ENCODE results near the gene OTOA.

OTOA gene

DNA sequence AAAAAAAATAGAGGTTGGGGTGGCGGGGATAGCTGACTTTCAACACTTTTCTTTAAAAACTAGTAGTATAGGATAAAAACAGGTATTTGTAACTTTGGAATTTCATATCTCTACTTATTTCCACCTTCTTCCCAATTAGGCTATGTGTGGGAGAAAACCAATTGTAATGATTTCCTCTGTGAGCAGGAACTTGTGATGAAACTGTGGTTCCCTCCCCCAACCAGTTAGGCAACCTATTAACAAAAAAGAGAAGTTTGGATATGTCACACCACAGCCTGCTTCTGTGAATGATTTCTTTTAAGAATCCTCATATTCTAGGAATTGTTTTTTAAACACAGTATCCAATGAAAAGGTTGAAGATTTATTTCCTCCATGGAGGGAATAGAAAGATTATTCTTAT lies 13.2 kb upstream of the OTOA start:
- H3K4me3 ChIP-seq (ENCODE audit: low read depth, low read length), result no peak overlapping the region
- no peak for DNase-seq (ENCODE audit: low read depth)
- TF ChIP-seq, protein P1, sequence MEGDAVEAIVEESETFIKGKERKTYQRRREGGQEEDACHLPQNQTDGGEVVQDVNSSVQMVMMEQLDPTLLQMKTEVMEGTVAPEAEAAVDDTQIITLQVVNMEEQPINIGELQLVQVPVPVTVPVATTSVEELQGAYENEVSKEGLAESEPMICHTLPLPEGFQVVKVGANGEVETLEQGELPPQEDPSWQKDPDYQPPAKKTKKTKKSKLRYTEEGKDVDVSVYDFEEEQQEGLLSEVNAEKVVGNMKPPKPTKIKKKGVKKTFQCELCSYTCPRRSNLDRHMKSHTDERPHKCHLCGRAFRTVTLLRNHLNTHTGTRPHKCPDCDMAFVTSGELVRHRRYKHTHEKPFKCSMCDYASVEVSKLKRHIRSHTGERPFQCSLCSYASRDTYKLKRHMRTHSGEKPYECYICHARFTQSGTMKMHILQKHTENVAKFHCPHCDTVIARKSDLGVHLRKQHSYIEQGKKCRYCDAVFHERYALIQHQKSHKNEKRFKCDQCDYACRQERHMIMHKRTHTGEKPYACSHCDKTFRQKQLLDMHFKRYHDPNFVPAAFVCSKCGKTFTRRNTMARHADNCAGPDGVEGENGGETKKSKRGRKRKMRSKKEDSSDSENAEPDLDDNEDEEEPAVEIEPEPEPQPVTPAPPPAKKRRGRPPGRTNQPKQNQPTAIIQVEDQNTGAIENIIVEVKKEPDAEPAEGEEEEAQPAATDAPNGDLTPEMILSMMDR (IDR thresholded peaks at IDR 0.05; ENCODE audit: low read depth, low read length, missing control alignments), result no peak

DNA sequence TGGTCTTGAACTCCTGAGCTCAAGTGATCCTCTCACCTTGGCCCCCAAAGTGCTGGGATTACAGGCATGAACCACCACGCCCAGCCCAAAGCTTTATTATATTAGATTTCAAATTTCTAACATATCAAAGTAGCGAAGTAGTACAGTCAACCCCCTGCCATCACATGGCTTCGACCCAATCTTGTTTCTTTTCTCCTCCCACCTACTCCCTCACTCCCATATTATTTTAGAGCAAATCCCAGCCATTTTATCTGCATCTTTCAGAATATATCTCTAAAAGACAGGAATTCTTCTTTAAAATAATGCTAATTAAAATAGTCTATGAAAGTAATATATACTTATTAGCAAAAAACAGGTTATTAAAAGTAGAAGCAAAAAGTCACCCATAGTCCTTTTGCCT lies 12.3 kb upstream of the OTOA start:
- H3K4me3 ChIP-seq (ENCODE audit: low read depth, low read length), result no peak overlapping the region
- TF ChIP-seq, protein P1 (IDR thresholded peaks at IDR 0.05; ENCODE audit: low read depth, low read length, missing control alignments), result no peak
- DNase-seq (ENCODE audit: low read depth), result no peak

DNA sequence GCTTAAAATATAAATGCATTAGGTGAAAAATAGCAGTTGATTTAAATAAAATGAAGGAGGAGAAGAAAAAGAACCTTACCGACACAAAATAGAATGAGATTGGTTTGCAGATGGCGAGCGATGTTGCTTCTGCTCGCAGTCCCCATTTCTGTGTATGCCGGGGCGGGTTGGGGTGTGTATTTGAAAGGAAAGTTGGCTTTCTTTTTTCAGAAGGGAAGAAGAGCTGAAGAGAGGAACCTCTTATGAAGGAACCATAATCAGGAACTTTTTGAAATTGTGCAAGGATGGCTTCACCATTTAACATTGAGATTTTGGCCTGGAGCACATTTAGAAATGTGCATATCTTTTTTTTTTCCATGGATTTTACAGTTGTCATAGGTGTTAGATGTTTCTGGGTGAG lies 11.3 kb upstream of the OTOA start, which contains the start of gene IGSF6:
Gene IGSF6, minus strand, starts transcription at position 156 of the 400 bp plus-strand sequence. Its CDS starts 10 bp downstream, at position 146.
- no peak within 1 kb of the TSS for H3K4me3 ChIP-seq (ENCODE audit: low read depth, low read length)
- TF ChIP-seq, protein P1 (IDR thresholded peaks at IDR 0.05; ENCODE audit: low read depth, low read length, missing control alignments), result no peak
- DNase-seq (ENCODE audit: low read depth), result no peak

DNA sequence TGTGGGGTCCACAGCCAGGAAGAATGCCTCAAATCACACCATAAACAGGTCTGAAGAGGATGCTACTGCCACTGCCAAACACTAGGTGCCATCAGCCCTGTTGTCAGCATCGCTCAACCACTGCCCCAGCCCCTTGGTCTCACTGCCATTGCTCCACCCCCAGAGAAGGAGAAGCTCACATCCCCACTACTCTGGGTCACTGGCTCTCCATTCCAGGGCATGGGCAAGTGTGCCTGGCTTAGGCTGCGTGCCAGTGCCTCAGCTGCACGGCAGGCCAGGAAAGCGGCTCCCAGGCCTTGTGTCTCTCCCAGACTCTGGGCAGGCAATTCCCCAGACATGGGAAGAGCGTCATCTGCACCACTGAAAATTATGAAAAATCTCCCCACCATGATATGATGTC lies 10.2 kb upstream of the OTOA start:
- TF ChIP-seq, protein P1 (IDR thresholded peaks at IDR 0.05; ENCODE audit: low read depth, low read length, missing control alignments), result no peak
- no peak overlapping the region for H3K4me3 ChIP-seq (ENCODE audit: low read depth, low read length)
- no peak for DNase-seq (ENCODE audit: low read depth)

DNA sequence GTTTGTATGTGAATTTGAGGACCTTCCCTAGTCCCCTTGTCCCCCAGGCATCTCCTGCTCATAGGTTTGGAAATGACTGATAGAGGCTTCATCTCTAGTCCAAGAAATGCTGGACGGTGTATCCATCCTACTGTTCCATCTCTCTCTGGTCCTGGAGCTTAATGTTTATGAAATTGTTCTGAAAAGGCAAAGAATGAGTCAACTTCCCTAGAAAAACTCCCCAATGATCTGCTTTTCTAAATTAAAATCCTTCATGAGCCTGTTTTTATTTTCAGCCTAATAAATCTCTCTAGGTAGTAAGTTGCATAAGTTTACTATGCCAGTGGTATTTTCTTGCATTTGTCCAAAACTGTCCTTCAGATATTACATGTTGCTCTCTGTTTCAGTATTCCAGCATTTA lies 9.3 kb upstream of the OTOA start:
- no peak for DNase-seq (ENCODE audit: low read depth)
- TF ChIP-seq, protein P1 (IDR thresholded peaks at IDR 0.05; ENCODE audit: low read depth, low read length, missing control alignments), result no peak
- no peak overlapping the region for H3K4me3 ChIP-seq (ENCODE audit: low read depth, low read length)

DNA sequence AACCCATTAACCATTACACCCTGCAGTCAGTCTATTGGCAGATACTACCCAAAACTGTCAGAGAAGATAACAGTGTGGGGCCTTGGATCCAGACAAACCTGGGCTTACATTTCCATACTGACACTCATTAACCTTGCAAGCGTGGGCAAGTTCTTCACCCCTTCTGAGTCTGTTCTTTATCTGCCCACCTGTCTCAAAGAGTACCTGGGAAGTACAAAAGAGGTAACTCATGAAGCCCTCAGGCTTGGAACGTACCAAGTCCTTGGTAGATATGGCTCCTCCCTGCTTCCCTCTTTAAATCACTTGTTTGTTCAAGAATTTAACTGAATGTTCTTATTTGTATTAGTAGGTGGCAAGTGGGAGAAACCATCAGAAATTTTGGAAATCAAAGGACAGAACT lies 8.9 kb upstream of the OTOA start:
- no peak for DNase-seq (ENCODE audit: low read depth)
- no peak overlapping the region for H3K4me3 ChIP-seq (ENCODE audit: low read depth, low read length)
- TF ChIP-seq, protein P1 (IDR thresholded peaks at IDR 0.05; ENCODE audit: low read depth, low read length, missing control alignments), result no peak

Data from GM12864 (cell line).